Kidney (tissue), 14 donors: ENCODE measurements around the gene TMEM182. TPM values are rescaled to one million over a fixed set of nuclear protein-coding genes. Genes with fewer than 3 reads are reported as not detected.

Experiments used
- DNase-seq, 5 donors: peaks; one replicate each; pipeline ENCODE4 v3.0.0-alpha.2; 2013 to 2020
- FAIRE-seq: peaks from 2 replicates; lab custom pipeline; 2012; peaks lifted over from hg19 to GRCh38; lab: Jason Lieb, UNC
- H3K27ac ChIP-seq, 2 donors: one replicate each; pipeline ENCODE4 v1.7.0; 2013; ENCODE audit warnings: low read depth in 2 of 2, low read length in 2 of 2, inconsistent platforms in 1 of 2
- H3K27me3 ChIP-seq: one replicate; pipeline ENCODE4 v1.7.1; 2013; ENCODE audit warnings: low read length, inconsistent platforms; ENCODE audit not compliant: control insufficient read depth, insufficient read depth
- H3K36me3 ChIP-seq, 3 donors: one replicate each; pipeline versions ENCODE4 v1.7.0 to v1.7.1; 2013; ENCODE audit warnings: low read length in 3 of 3, control low read depth in 1 of 3, inconsistent platforms in 1 of 3; ENCODE audit not compliant: insufficient read depth in 3 of 3, control insufficient read depth in 2 of 3
- H3K4me1 ChIP-seq, 3 donors: one replicate each; pipeline versions ENCODE4 v1.7.0 to v1.7.1; 2013; ENCODE audit warnings: low read length in 3 of 3, inconsistent platforms in 1 of 3, low read depth in 1 of 3; ENCODE audit not compliant: control insufficient read depth in 2 of 3, insufficient read depth in 2 of 3
- H3K4me3 ChIP-seq, 3 donors: one replicate each; pipeline versions ENCODE4 v1.7.0 to v1.8.1; 2013; ENCODE audit warnings: low read length in 3 of 3, control low read depth in 1 of 3, inconsistent platforms in 1 of 3
- H3K9ac ChIP-seq, 3 donors: one replicate each; pipeline versions ENCODE4 v1.7.0 to v1.7.1; 2013; ENCODE audit warnings: low read length in 3 of 3, control low read depth in 1 of 3, inconsistent platforms in 1 of 3
- H3K9me3 ChIP-seq, 3 donors: one replicate each; pipeline versions ENCODE4 v1.7.0 to v1.7.1; 2013; ENCODE audit warnings: low read length in 3 of 3, control low read depth in 1 of 3, inconsistent platforms in 1 of 3; ENCODE audit not compliant: control insufficient read depth in 2 of 3, insufficient read depth in 1 of 3
- CTCF ChIP-seq: IDR thresholded peaks from 3 replicates; pipeline ENCODE4 v1.5.1; 2012; ENCODE audit warnings: mild to moderate bottlenecking, moderate library complexity, borderline replicate concordance; ENCODE audit not compliant: insufficient read depth; ENCODE audit errors: extremely low read depth
- intact Hi-C: fragments of 100-400 bp; cut with DNase I; formaldehyde crosslinking; loops from one replicate; pipeline ENCODE4 v1.11.1; 2022
- polyA plus RNA-seq: library from polyadenylated mRNA; stranded (reverse); fragments of 350-450 nt; fragmentation: Illumina TruSeq; extraction: RNeasy Lipid Tissue Mini Kit (QIAGEN cat#74804); gene quantifications from one replicate; pipeline ENCODE4 v1.2.3, GENCODE V29; 2014; ENCODE audit warnings: low read depth, low replicate concordance; ENCODE audit not compliant: insufficient read depth
- total RNA-seq: library from RNA; stranded (reverse); fragmentation: NEBNext Ultra II Directional; extraction: Animal tissue kit (Norgen Biotek cat#: 25700); gene quantifications from one replicate; pipeline ENCODE4 v1.2.1, GENCODE V29; 2021
- donor health status: control.
- donor health status: control.
- donor health status: control.
- donor health status: control.
- donor health status: control.
- donor health status: DM: yes; HTN: yes; CAD: no.
- donor health status: Normal renal cell carcinoma (clear cell type).

TMEM182 gene
- total and polyA plus RNA-seq, 2 donors from 2014 or later = 4.2 to 6.5 TPM

DNA sequence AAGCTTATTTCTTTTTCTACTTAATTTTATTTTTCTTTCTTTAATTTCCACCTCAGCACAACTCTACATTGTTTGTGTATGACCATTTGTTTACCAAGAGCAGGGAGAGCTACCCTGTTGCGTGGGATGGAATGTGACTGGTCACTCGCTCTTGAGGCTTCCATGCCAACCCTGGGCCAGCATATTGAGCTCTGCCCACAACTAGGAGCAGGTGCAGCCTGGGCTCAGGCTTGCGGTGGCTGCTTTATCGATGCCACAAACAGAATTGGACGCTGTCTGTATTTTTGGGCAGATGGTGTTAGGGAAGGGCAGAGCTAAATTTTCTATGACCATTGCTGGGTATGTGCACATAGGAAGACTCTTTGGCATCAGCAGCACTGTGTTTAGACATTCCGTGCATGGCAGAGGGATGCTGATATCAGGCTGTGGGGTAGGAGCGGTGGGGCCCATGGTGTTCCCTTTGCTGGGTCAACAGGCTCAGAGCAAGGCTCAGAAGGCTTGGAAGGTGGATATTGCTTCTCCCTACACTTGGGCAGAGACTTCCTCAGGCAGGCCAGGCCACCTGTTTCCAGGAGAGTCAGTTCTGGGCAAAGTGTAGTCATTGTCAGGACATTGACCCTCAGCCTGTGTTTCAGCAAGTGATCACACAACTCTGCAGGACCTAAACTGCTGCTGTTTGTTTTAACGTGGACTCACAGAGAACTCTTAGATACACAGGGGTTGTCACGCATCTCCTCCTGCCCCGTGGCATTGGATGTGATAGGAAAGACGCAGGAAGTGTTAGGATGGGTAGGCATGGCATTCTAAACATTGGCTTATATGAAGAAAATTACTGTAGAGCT lies 40.2 kb downstream of the TMEM182 start:
- no peak for FAIRE-seq
- peaks cover 0 to 9% (median 0%) of the 10 kb centered on the region in 3 donors for H3K9me3 ChIP-seq
- no peaks in the 10 kb centered on the region for H3K36me3 ChIP-seq
- no peaks in the 10 kb centered on the region for H3K4me1 ChIP-seq
- DNase-seq = no peak
- H3K4me3 ChIP-seq = no peak overlapping the region
- intact Hi-C loops = no loop called here
- H3K27ac ChIP-seq = no peak overlapping the region
- TF ChIP-seq CTCF = no peak
- no peaks in the 10 kb centered on the region for H3K27me3 ChIP-seq
- H3K9ac ChIP-seq = no peak overlapping the region

- Histone ChIP-seq H3K9me3 (peaks cover 0 to 9% (median 0%) of the 10 kb centered on the region in 3 donors), H3K36me3 (no peaks in the 10 kb centered on the region), H3K9ac (no peak overlapping the region), H3K27me3 (no peaks in the 10 kb centered on the region), H3K27ac (no peak overlapping the region), H3K4me3 (no peak overlapping the region), H3K4me1 (no peaks in the 10 kb centered on the region)
- FAIRE-seq = no peak
- no peak for DNase-seq
- intact Hi-C loops = no loop called here
- no peak for TF ChIP-seq CTCF
These were observed 41.4 kb downstream of the TMEM182 start for GRCh38 chr2:102803041-102803896.

DNA sequence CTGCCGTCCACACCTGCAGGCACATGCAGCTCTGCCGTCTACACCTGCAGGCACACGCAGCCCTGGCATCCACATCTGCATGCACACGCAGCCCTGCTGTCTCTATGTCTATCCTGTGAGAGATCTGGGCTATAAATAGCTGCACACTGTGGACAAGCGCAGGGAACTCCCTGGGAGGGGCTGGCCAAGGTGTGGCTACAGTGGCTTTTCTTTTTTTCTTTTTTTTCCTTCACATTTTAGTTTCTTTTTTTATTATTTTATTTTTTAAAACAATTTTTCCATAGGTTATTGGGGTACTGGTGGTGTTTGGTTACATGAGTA lies 42.0 kb downstream of the TMEM182 start:
- no peak for TF ChIP-seq CTCF
- H3K9ac ChIP-seq = no peak overlapping the region

More for the DNA sequence above, 42.0 kb downstream of the TMEM182 start:
- H3K4me3 ChIP-seq = no peak overlapping the region
- no peaks in the 10 kb centered on the region for H3K27me3 ChIP-seq
- FAIRE-seq (no peak), DNase-seq (no peak)
- H3K4me1 ChIP-seq = no peaks in the 10 kb centered on the region
- intact Hi-C loops = no loop called here
- H3K9me3 ChIP-seq = peaks cover 0 to 9% (median 0%) of the 10 kb centered on the region in 3 donors
- no peaks in the 10 kb centered on the region for H3K36me3 ChIP-seq
- H3K27ac ChIP-seq = no peak overlapping the region
